ENCODE results near the gene VDAC1.

VDAC1 gene

GRCh38 chr5:133921979-133922378 is 82.8 kb downstream of the VDAC1 start:
- no peak for DNase-seq

All from GOT3 (cell line).